Endodermal cell (in vitro differentiated cells): ENCODE results near the gene ENAM. TPM values are rescaled to one million over a fixed set of nuclear protein-coding genes. Genes with fewer than 3 reads are reported as not detected.

Experiments used
- DNase-seq: peaks from one replicate; pipeline ENCODE4 v3.0.0-alpha.2; 2017
- H3K27ac ChIP-seq: 2 replicates; pipeline ENCODE4 v1.5.1; 2013; ENCODE audit warnings: mild to moderate bottlenecking, low read depth, low read length, moderate library complexity
- H3K27me3 ChIP-seq: 2 replicates; pipeline ENCODE4 v1.6.1; 2013; ENCODE audit warnings: mild to moderate bottlenecking, low read length, moderate library complexity; ENCODE audit not compliant: insufficient read depth, control insufficient read depth, poor library complexity, severe bottlenecking
- H3K36me3 ChIP-seq: 2 replicates; pipeline ENCODE4 v1.7.0; 2013; ENCODE audit warnings: mild to moderate bottlenecking, low read length, moderate library complexity; ENCODE audit not compliant: control insufficient read depth, insufficient read depth
- H3K4me1 ChIP-seq: one replicate; pipeline ENCODE4 v1.7.0; 2013; ENCODE audit warnings: low read length; ENCODE audit not compliant: control insufficient read depth, insufficient read depth
- H3K4me3 ChIP-seq: 2 replicates; pipeline ENCODE4 v1.5.1; 2013; ENCODE audit warnings: mild to moderate bottlenecking, low read length, moderate library complexity
- H3K9ac ChIP-seq: 2 replicates; pipeline ENCODE4 v1.6.1; 2013; ENCODE audit warnings: mild to moderate bottlenecking, low read length, moderate library complexity; ENCODE audit not compliant: poor library complexity, severe bottlenecking; ENCODE audit errors: extremely low read depth
- H3K9me3 ChIP-seq: 2 replicates; pipeline ENCODE4 v1.6.1; 2013; ENCODE audit warnings: mild to moderate bottlenecking, low read length, moderate library complexity; ENCODE audit not compliant: control insufficient read depth
- H3K27ac Mint-ChIP-seq: 2 replicates; pipeline ENCODE4 v1.8.0; 2020; ENCODE audit warnings: mixed read lengths
- H3K27me3 Mint-ChIP-seq: 2 replicates; pipeline ENCODE4 v1.8.0; 2021; ENCODE audit warnings: mild to moderate bottlenecking, mixed read lengths; ENCODE audit not compliant: insufficient read depth
- H3K36me3 Mint-ChIP-seq: 2 replicates; pipeline ENCODE4 v1.8.0; 2020; ENCODE audit warnings: low read depth, mixed read lengths
- H3K4me1 Mint-ChIP-seq: 2 replicates; pipeline ENCODE4 v1.8.0; 2020; ENCODE audit warnings: mixed read lengths
- H3K4me3 Mint-ChIP-seq: 2 replicates; pipeline ENCODE4 v1.8.0; 2020; ENCODE audit warnings: mild to moderate bottlenecking, moderate library complexity, mixed read lengths
- H3K9me3 Mint-ChIP-seq: 2 replicates; pipeline ENCODE4 v1.8.0; 2020; ENCODE audit warnings: mild to moderate bottlenecking, mixed read lengths
- CTCF ChIP-seq: fragments of 200-600 bp; sonication (generic); conservative IDR thresholded peaks from 2 replicates; pipeline ENCODE4 v1.5.0; 2021; ENCODE audit warnings: antibody characterized with exemption, mild to moderate bottlenecking
- WGBS, 2 experiments: methylation state at CpG; one replicate each; pipeline versions ENCODE4 v1.1.5 to v1.1.7; 2013; ENCODE audit warnings: missing lambda C conversion rate in 2 of 2, mixed read lengths in 1 of 2; ENCODE audit not compliant: insufficient coverage in 1 of 2, insufficient read length in 1 of 2; 5-methylcytosine and 5-hydroxymethylcytosine counted together
- total RNA-seq, 2 donors: library from RNA; stranded (reverse); fragmentation: NEBNext Ultra II Directional in 1 of 2; extraction: Animal tissue kit (Norgen Biotek cat#: 25700) in 1 of 2; gene quantifications; 2 replicates in 1 of 2; 3 replicates in 1 of 2; pipeline ENCODE4 v1.2.1, GENCODE V29; 2021

ENAM gene
- total RNA-seq, 2 donors from 2014 or later, result not detected

GRCh38 chr4:70632028-70632427, 3.5 kb downstream of the ENAM start:
- H3K4me3 Mint-ChIP-seq, result no peak overlapping the region
- Histone ChIP-seq H3K27ac (no peak overlapping the region), H3K9ac (no peak overlapping the region), H3K36me3 (no peaks in the 10 kb centered on the region), H3K9me3 (no peaks in the 10 kb centered on the region), H3K4me3 (no peak overlapping the region), H3K27me3 (no peaks in the 10 kb centered on the region), H3K4me1 (no peaks in the 10 kb centered on the region)
- no peak overlapping the region for H3K27ac Mint-ChIP-seq
- 100% methylated on average over 1 of the region's 1 CpG; no CpG with 5 or more reads in 1 of the 2 experiments for WGBS, 2 experiments
- no peaks in the 10 kb centered on the region for H3K9me3 Mint-ChIP-seq
- no peak for TF ChIP-seq CTCF
- H3K36me3 Mint-ChIP-seq, result no peaks in the 10 kb centered on the region
- DNase-seq, result no peak
- H3K27me3 Mint-ChIP-seq, result no peaks in the 10 kb centered on the region
- no peaks in the 10 kb centered on the region for H3K4me1 Mint-ChIP-seq

GRCh38 chr4:70634482-70634881, 5.9 kb downstream of the ENAM start:
- H3K27me3 Mint-ChIP-seq, result no peaks in the 10 kb centered on the region
- H3K9ac ChIP-seq, result no peak overlapping the region
- H3K4me1 ChIP-seq, result no peaks in the 10 kb centered on the region
- no peaks in the 10 kb centered on the region for H3K27me3 ChIP-seq
- no peak overlapping the region for H3K4me3 ChIP-seq
- no peak overlapping the region for H3K27ac ChIP-seq
- 94 to 96% methylated on average over 5 of the region's 5 CpGs for WGBS, 2 experiments
- H3K36me3 ChIP-seq, result no peaks in the 10 kb centered on the region
- H3K27ac Mint-ChIP-seq, result no peak overlapping the region
- no peak overlapping the region for H3K4me3 Mint-ChIP-seq
- no peaks in the 10 kb centered on the region for H3K36me3 Mint-ChIP-seq
- no peaks in the 10 kb centered on the region for H3K9me3 ChIP-seq
- no peak for DNase-seq
- no peaks in the 10 kb centered on the region for H3K4me1 Mint-ChIP-seq
- no peak for TF ChIP-seq CTCF
- no peaks in the 10 kb centered on the region for H3K9me3 Mint-ChIP-seq

GRCh38 chr4:70637239-70637913, 8.8 kb downstream of the ENAM start:
- Histone ChIP-seq H3K36me3 (no peaks in the 10 kb centered on the region), H3K27me3 (no peaks in the 10 kb centered on the region), H3K4me1 (no peaks in the 10 kb centered on the region), H3K4me3 (no peak overlapping the region), H3K27ac (no peak overlapping the region), H3K9ac (no peak overlapping the region), H3K9me3 (no peaks in the 10 kb centered on the region)
- no peak for DNase-seq
- H3K36me3 Mint-ChIP-seq, result no peaks in the 10 kb centered on the region
- H3K27ac Mint-ChIP-seq, result no peak overlapping the region
- H3K4me3 Mint-ChIP-seq, result no peak overlapping the region
- 96 to 98% methylated on average over 4 to 7 of the region's 8 CpGs for WGBS, 2 experiments
- H3K27me3 Mint-ChIP-seq, result no peaks in the 10 kb centered on the region
- H3K9me3 Mint-ChIP-seq, result peaks cover 3% of the 10 kb centered on the region
- no peaks in the 10 kb centered on the region for H3K4me1 Mint-ChIP-seq
- TF ChIP-seq CTCF, result no peak
